Activated naive CD8-positive, alpha-beta T cell (primary cell): Measurements from ENCODE around the gene DUOXA2.
A peak's percentile ranks its signal among the peaks of the same experiment; 100 is the strongest.

Experiments used
- H3K27ac Mint-ChIP-seq: one replicate; pipeline ENCODE4 v1.8.0; 2021; ENCODE audit warnings: mixed read lengths
- H3K27me3 Mint-ChIP-seq: one replicate; pipeline ENCODE4 v1.8.0; 2021; ENCODE audit warnings: mixed read lengths
- H3K36me3 Mint-ChIP-seq: one replicate; pipeline ENCODE4 v1.8.0; 2021; ENCODE audit warnings: mixed read lengths
- H3K4me1 Mint-ChIP-seq: one replicate; pipeline ENCODE4 v1.8.0; 2021; ENCODE audit warnings: low read depth, mixed read lengths
- H3K4me3 Mint-ChIP-seq: one replicate; pipeline ENCODE4 v1.8.0; 2021; ENCODE audit warnings: mild to moderate bottlenecking, mixed read lengths
- H3K9me3 Mint-ChIP-seq: one replicate; pipeline ENCODE4 v1.8.0; 2021; ENCODE audit warnings: low read depth, mixed read lengths

DUOXA2 gene

DNA sequence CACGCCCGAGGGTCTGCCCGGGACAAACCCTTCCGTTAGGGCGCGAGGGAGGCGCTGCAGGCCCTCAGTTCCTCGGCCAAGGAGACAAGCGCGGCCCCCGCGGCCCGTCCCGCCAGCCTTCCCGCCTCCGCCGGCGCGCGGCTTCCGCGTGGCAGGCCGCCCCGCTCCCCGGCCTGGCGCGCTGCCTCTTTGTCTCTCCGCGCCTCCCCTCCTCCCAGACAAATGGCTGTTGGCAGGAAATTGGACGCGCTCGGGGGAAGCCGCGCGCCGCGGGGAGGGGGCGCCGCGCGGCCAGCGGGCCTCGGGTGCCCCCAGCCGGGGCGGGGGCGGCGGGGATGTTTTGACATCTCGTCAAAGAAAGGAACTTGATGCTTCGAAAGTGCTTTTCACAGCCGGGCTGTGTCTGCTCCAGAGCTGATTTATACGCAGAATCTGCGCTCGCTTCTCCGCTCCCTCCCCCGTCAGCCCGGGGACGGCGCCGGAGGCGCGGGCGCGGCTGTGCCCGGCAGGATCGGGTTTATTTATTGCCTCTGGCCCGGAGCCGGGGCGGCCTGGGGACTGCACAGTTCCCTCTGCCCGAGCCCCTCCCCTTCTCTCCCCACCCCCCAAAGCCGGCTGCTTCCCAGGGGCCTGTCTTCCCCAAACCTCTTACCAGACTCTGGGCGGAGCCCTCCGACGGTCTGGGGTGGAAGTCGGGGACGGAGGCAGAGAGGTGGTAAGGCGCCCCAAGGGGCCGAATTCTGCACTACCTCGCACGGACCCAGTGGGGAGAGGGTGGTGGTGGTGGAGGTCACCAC, 52.9 kb downstream of the DUOXA2 start:
- Mint-ChIP-seq H3K36me3 (peaks cover 2% of the 10 kb centered on the region), H3K9me3 (no peaks in the 10 kb centered on the region), H3K4me3 (peak overlapping the region; percentile 69), H3K4me1 (peaks cover 5% of the 10 kb centered on the region), H3K27me3 (no peaks in the 10 kb centered on the region), H3K27ac (peak overlapping the region; percentile 64)

DNA sequence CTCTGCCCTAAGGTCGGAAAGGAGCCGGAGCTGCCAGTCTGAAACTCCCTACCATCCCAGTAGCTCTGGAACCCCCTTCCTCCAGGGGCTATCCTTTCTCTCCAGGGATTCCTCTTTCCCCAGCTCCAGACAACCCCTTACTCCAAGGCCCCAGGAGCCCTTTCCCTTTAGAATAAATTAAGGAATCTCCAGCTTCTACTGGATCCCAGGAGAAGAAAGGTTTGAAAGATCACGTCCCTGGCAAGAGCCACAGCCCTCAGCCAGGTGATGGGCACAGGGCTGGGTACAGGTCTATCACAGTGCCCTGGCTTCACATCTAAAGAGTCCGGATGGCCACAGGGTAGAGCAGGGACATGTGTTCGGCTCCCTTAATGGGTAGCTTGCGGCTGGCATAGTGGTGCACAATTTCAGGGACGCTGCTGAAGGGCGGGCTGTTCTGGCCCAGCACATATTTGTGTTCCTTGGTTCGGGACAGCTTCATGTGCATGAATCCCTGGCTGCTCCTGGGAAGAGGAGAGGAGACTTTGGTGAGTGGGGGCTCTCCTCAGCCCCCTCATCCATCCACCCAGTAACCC, 53.6 kb downstream of the DUOXA2 start:
- Mint-ChIP-seq H3K27ac (peak overlapping the region; percentile 64), H3K4me3 (peak overlapping the region; percentile 69), H3K4me1 (peaks cover 5% of the 10 kb centered on the region), H3K36me3 (peaks cover 2% of the 10 kb centered on the region), H3K9me3 (no peaks in the 10 kb centered on the region), H3K27me3 (no peaks in the 10 kb centered on the region)
